PC-9 (cell line): ENCODE results near the gene PRSS56.

ENCODE experiments used
- EZH2 ChIP-seq: fragments of 200-600 bp; sonication (generic); IDR thresholded peaks from 2 replicates; pipeline ENCODE4 v1.8.0; 2017; ENCODE audit warnings: antibody characterized with exemption, low read depth
- TF ChIP-seq, protein P1 (sequence below): fragments of 200-600 bp; sonication (generic); conservative IDR thresholded peaks from 2 replicates; pipeline ENCODE4 v1.6.1; 2017; ENCODE audit warnings: mixed run types, antibody characterized with exemption, mild to moderate bottlenecking, moderate library complexity

GRCh38 chr2:232491139-232491780 is 28.9 kb upstream of the PRSS56 start:
- no peak for TF ChIP-seq EZH2
- TF ChIP-seq, protein P1, sequence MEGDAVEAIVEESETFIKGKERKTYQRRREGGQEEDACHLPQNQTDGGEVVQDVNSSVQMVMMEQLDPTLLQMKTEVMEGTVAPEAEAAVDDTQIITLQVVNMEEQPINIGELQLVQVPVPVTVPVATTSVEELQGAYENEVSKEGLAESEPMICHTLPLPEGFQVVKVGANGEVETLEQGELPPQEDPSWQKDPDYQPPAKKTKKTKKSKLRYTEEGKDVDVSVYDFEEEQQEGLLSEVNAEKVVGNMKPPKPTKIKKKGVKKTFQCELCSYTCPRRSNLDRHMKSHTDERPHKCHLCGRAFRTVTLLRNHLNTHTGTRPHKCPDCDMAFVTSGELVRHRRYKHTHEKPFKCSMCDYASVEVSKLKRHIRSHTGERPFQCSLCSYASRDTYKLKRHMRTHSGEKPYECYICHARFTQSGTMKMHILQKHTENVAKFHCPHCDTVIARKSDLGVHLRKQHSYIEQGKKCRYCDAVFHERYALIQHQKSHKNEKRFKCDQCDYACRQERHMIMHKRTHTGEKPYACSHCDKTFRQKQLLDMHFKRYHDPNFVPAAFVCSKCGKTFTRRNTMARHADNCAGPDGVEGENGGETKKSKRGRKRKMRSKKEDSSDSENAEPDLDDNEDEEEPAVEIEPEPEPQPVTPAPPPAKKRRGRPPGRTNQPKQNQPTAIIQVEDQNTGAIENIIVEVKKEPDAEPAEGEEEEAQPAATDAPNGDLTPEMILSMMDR = no peak
